NCI-H1105 (cell line): ENCODE data around the gene FLYWCH1.
A peak's percentile ranks its signal among the peaks of the same experiment; 100 is the strongest.

Experiments used
- DNase-seq: peaks from one replicate; lab custom pipeline; 2025; lab: John Stamatoyannopoulos, UW

Gene FLYWCH1

GRCh38 chr16:2969545-2970521 is 58.1 kb downstream of the FLYWCH1 start:
- DNase-seq, result no peak

- no peak for DNase-seq
Measured at GRCh38 chr16:2970563-2970962, 58.8 kb downstream of the FLYWCH1 start.

- no peak for DNase-seq
Measured at GRCh38 chr16:2971134-2971984, 59.6 kb downstream of the FLYWCH1 start.

DNA sequence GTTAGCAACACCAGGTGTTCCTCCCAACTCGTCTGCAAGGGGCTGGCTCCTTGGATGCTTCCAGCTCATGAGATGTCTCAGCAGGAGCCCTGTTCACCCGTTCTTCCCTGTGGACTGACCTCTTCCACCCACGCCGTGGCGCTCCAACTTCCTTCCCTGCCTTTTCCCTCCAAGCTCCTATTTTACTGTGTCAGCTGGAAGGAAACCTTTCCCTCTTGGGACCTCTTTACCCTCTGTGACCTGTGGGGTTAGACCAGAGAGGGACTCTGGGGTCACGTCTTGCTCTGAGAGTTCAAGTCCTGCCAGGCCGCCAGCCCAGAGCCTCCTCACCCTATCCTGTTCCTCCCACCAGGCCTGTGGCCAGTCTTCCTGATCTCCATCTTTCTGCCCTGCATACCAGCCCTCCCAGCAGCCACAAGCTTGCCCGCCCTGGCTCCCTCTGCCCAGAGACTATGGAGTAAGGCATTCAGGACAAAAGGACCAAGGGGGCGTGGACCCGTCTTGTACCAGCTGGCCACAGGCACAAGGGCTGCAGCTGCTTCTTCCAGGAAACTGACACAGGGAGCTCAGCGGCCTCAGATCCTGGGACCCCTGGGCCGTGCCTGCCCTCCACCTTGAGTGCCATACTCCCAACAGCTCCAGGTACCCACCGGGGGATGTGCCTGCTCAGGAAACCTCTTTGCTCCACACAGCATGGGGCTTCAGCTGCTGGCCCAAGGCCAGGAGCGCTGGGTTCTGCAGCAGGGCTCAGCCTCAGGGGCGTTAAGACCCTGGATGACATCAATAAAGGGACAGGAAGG is 60.5 kb downstream of the FLYWCH1 start:
- DNase-seq, result no peak

- DNase-seq, result no peak
Measured at GRCh38 chr16:2973093-2973492, 61.4 kb downstream of the FLYWCH1 start.

GRCh38 chr16:2973605-2974318 is 62.0 kb downstream of the FLYWCH1 start:
- no peak for DNase-seq

DNA sequence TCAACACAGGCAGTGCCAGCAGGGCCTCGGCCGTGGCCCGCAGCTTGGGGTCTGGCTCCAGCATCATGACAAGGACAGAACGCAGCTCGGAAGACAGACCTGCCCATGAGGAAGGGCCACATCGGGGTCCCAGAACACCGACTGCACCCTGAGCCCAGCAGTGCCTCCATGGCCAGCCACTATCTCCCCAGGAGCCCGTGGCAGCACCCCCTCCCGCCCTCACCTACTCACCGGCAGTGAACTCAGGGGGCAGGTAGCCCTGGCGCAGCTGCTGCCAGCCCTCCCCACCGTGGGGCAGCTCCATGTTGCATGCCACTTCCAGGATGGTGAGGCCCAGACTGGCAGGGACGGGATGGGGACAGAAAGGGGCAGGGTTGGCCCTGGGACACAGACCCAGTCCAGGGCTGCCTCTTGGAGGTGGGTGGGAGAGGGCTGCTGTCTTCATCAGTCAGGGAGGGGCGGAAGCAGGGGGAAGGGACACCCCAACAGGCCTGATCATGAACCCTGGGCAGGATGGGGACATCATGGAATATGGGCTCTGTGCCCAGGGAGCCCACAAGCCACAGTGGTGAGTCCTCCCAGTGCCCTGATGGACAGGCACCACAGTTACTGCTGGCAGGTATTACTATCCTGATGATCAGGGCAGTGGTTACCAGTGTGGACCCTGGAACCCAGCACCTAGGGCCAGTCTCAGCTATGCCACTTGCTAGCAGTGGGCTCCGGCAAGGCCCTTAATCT is 62.8 kb downstream of the FLYWCH1 start:
- no peak for DNase-seq

- DNase-seq, result no peak
Measured at GRCh38 chr16:2975161-2975795, 63.5 kb downstream of the FLYWCH1 start.

DNA sequence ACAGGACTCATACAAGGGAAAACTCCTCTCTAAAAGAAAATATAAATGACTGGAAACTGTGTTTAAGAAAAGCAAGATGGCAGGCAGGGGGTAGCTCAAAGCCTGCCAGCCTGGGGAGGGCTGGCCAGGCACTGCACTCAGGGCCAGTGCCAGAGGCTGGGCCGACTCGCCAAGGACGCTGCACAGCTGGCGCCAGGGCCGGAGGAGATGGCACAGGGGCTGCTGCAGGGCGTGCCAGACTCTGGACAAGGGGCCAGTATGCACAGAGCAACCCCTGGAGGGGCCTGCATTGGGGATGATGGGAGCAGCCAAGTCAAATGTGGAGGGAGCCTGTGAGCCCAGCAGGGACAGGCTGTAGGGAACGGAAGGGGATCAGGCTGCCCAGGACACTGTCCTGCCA is 64.5 kb downstream of the FLYWCH1 start:
- DNase-seq, result no peak

GRCh38 chr16:2976673-2977072 is 64.9 kb downstream of the FLYWCH1 start:
- DNase-seq, result no peak

DNA sequence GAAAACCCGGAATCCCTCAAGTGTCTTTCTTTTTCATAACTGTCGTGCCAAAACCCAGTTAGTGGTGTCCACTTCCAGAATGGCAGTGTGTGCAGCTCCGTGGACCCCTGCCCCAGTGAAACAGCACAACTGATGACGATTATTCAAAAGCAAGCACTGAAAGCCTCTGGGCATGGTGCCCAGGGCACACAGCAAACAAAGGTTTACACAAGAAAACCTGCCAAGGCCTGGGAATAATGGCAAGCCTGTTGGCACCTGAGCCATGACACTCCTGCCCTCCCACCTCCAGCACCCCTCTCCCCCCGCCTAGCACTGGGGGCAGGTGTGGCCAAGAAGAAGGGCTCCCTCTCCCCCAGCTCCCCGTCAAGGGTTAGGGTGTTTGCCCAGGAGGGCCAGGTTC is 65.7 kb downstream of the FLYWCH1 start:
- DNase-seq, result peak; percentile 73

GRCh38 chr16:2979669-2980226 is 68.0 kb downstream of the FLYWCH1 start:
- no peak for DNase-seq

- DNase-seq, result peak; percentile 61
Measured at GRCh38 chr16:2980227-2981176, 68.8 kb downstream of the FLYWCH1 start, which contains the start of gene PKMYT1. TSS of gene PKMYT1 (minus strand) at chr16:2980446. CDS start at chr16:2979657, 789 bp downstream.

- DNase-seq, result no peak
Measured at GRCh38 chr16:2981177-2981898, 69.6 kb downstream of the FLYWCH1 start.

DNA sequence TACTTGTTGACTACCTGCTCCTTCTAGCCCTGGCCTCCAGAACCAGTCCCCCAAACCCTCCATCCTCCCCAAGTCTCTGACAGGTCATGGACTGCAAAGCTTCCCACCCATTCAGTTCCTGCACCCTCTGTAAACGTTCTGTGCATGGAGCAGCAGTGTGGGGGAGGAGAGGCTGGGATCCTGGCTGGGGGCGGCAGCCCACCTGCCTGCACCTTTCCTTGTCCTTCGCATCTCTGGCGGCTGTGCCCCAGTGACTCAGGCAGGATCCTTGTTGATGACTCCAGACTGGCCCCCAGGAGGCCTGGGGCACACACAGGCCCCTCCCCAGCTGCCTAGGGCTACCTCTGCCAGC is 70.1 kb downstream of the FLYWCH1 start:
- DNase-seq, result no peak

- DNase-seq, result no peak
Measured at GRCh38 chr16:2982402-2982801, 70.7 kb downstream of the FLYWCH1 start.

GRCh38 chr16:2983706-2984136 is 72.0 kb downstream of the FLYWCH1 start:
- DNase-seq, result no peak

DNA sequence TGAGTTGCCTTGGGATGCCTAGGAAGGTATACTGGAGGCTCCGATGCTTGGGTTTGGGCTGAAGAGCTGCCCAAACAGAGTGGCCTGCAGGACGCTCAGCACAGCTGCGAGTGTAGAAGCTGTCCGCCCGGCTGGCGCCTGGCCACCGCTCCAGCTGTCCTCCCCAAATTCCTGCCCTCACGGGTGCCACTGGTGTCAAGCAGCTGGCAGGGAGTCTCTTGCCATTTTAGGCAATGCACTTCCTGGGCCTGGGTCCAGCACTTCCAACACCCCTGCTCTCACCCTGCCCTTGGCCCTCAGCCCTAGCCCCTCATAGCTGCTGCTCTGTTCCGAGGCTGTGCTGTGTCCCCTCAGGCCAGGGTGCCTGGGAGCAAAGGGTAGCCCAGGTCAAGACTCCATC is 73.7 kb downstream of the FLYWCH1 start:
- DNase-seq, result no peak
